Measurements from ENCODE around the gene ZNF530.

GRCh38 chr19:57572415-57572947, 27.2 kb upstream of the ZNF530 start:
- TF ChIP-seq FOXK2 (IDR thresholded peaks at IDR 0.05) (no peak), NFRKB (IDR thresholded peaks at IDR 0.05) (no peak), BHLHE40 (IDR thresholded peaks at IDR 0.05; ENCODE audit: borderline replicate concordance) (no peak), FOXA1 (IDR thresholded peaks at IDR 0.05) (no peak), TARDBP (IDR thresholded peaks at IDR 0.05) (no peak), LEF1 (IDR thresholded peaks at IDR 0.05; ENCODE audit: borderline replicate concordance) (no peak), SP1 (IDR thresholded peaks at IDR 0.05) (no peak), FOXM1 (IDR thresholded peaks at IDR 0.05; ENCODE audit: borderline replicate concordance) (no peak)

Data from HEK293T (cell line).